ENCODE measurements around the gene MN1. TPM values are rescaled to one million over a fixed set of nuclear protein-coding genes. Genes with fewer than 3 reads are reported as not detected.

Gene MN1
- total and polyA plus RNA-seq, 2 donors (not counting 1 experiment from before 2014, with no cell fraction given): 2.8 to 7.4 TPM

DNA sequence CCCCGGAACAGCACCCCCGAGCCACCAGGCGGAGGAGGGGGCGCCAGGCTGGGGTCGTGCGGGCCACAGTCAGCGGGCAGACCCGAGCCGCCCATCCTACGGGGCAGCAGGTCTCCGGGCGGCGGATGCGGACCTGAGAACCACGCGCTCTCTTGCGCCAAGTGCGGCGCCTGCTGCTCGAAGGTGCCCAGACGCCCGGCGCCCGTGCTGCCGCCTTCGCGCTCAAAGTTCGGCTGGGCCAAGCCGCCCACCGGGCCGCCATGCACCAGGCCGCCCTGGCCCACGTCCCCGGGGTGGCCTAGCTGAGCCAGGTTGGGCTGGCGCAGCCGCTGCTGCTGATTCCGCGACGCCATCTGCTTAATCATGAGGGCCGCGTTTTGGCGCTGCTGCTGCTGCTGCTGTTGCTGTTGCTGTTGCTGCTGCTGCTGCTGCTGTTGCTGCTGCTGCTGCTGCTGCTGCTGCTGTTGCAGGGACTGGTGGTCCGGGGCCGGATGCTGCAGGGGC is 3.0 kb downstream of the MN1 start:
- Histone ChIP-seq H3K4me2 (ENCODE audit: extremely low read depth, insufficient read depth, low read length) (no peak overlapping the region), H3K4me1 (ENCODE audit: control insufficient read depth, extremely low read depth, insufficient read depth, low read length) (peaks cover 3% of the 10 kb centered on the region)
- peak in 1 of 2 donors; percentile 53 for DNase-seq (ENCODE audit: low read depth in 2 of 2)

GRCh38 chr22:27797520-27798391 is 3.8 kb downstream of the MN1 start:
- DNase-seq (ENCODE audit: low read depth in 2 of 2): peak in 1 of 2 donors; percentile 22
- no peaks in the 10 kb centered on the region for H3K79me2 ChIP-seq (ENCODE audit: control insufficient read depth, insufficient read depth, low read length)
- peaks cover 3% of the 10 kb centered on the region for H3K4me1 ChIP-seq (ENCODE audit: control insufficient read depth, extremely low read depth, insufficient read depth, low read length)
- no peak overlapping the region for H3K4me2 ChIP-seq (ENCODE audit: extremely low read depth, insufficient read depth, low read length)
- H3K9ac ChIP-seq (ENCODE audit: insufficient read depth, low read length): no peak overlapping the region
- no peak overlapping the region for H3K4me3 ChIP-seq (replicated peaks in 1 of 4; ENCODE audit: control extremely low read depth in 1 of 4, insufficient read depth in 1 of 4, low read depth in 3 of 4, low read length in 4 of 4)
- H3K27ac ChIP-seq (ENCODE audit: insufficient read depth, low read length): no peak overlapping the region
- TF ChIP-seq, protein P1, sequence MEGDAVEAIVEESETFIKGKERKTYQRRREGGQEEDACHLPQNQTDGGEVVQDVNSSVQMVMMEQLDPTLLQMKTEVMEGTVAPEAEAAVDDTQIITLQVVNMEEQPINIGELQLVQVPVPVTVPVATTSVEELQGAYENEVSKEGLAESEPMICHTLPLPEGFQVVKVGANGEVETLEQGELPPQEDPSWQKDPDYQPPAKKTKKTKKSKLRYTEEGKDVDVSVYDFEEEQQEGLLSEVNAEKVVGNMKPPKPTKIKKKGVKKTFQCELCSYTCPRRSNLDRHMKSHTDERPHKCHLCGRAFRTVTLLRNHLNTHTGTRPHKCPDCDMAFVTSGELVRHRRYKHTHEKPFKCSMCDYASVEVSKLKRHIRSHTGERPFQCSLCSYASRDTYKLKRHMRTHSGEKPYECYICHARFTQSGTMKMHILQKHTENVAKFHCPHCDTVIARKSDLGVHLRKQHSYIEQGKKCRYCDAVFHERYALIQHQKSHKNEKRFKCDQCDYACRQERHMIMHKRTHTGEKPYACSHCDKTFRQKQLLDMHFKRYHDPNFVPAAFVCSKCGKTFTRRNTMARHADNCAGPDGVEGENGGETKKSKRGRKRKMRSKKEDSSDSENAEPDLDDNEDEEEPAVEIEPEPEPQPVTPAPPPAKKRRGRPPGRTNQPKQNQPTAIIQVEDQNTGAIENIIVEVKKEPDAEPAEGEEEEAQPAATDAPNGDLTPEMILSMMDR (conservative IDR thresholded peaks at IDR 0.05 in 1 of 2, IDR thresholded peaks at IDR 0.05 in 1 of 2; ENCODE audit: low read depth in 1 of 2, low read length in 2 of 2): no peak
- TF ChIP-seq EZH2 (IDR thresholded peaks at IDR 0.05; ENCODE audit: low read length, missing control alignments): no peak
- H4K20me1 ChIP-seq (ENCODE audit: control insufficient read depth, extremely low read depth, insufficient read depth, low read length): no peaks in the 10 kb centered on the region
- no peaks in the 10 kb centered on the region for H3K27me3 ChIP-seq (ENCODE audit: control insufficient read depth, insufficient read depth, low read length)
- H3K36me3 ChIP-seq (ENCODE audit: control insufficient read depth, insufficient read depth, low read length): no peaks in the 10 kb centered on the region
- H3K9me3 ChIP-seq (ENCODE audit: control insufficient read depth, insufficient read depth, low read depth, low read length): no peaks in the 10 kb centered on the region
- H2AFZ ChIP-seq (ENCODE audit: low read length): no peak overlapping the region

More for the DNA sequence above, 3.0 kb downstream of the MN1 start:
- H2AFZ ChIP-seq (ENCODE audit: low read length): no peak overlapping the region
- H4K20me1 ChIP-seq (ENCODE audit: control insufficient read depth, extremely low read depth, insufficient read depth, low read length): no peaks in the 10 kb centered on the region
- no peak overlapping the region for H3K4me3 ChIP-seq (replicated peaks in 1 of 4; ENCODE audit: control extremely low read depth in 1 of 4, insufficient read depth in 1 of 4, low read depth in 3 of 4, low read length in 4 of 4)
- H3K79me2 ChIP-seq (ENCODE audit: control insufficient read depth, insufficient read depth, low read length): no peaks in the 10 kb centered on the region
- H3K9ac ChIP-seq (ENCODE audit: insufficient read depth, low read length): no peak overlapping the region
- no peaks in the 10 kb centered on the region for H3K9me3 ChIP-seq (ENCODE audit: control insufficient read depth, insufficient read depth, low read depth, low read length)
- H3K27ac ChIP-seq (ENCODE audit: insufficient read depth, low read length): no peak overlapping the region
- no peaks in the 10 kb centered on the region for H3K27me3 ChIP-seq (ENCODE audit: control insufficient read depth, insufficient read depth, low read length)
- no peaks in the 10 kb centered on the region for H3K36me3 ChIP-seq (ENCODE audit: control insufficient read depth, insufficient read depth, low read length)
- TF ChIP-seq EZH2 (IDR thresholded peaks at IDR 0.05; ENCODE audit: low read length, missing control alignments): no peak
- TF ChIP-seq, protein P1 (conservative IDR thresholded peaks at IDR 0.05 in 1 of 2, IDR thresholded peaks at IDR 0.05 in 1 of 2; ENCODE audit: low read depth in 1 of 2, low read length in 2 of 2): no peak

GRCh38 chr22:27796829-27797519 is 4.6 kb downstream of the MN1 start:
- no peak overlapping the region for H2AFZ ChIP-seq (ENCODE audit: low read length)
- no peak for TF ChIP-seq EZH2 (IDR thresholded peaks at IDR 0.05; ENCODE audit: low read length, missing control alignments)
- TF ChIP-seq, protein P1 (conservative IDR thresholded peaks at IDR 0.05 in 1 of 2, IDR thresholded peaks at IDR 0.05 in 1 of 2; ENCODE audit: low read depth in 1 of 2, low read length in 2 of 2): no peak
- DNase-seq (ENCODE audit: low read depth in 2 of 2): no peak
- H3K4me1 ChIP-seq (ENCODE audit: control insufficient read depth, extremely low read depth, insufficient read depth, low read length): peaks cover 3% of the 10 kb centered on the region
- H3K36me3 ChIP-seq (ENCODE audit: control insufficient read depth, insufficient read depth, low read length): no peaks in the 10 kb centered on the region
- no peaks in the 10 kb centered on the region for H4K20me1 ChIP-seq (ENCODE audit: control insufficient read depth, extremely low read depth, insufficient read depth, low read length)
- H3K27ac ChIP-seq (ENCODE audit: insufficient read depth, low read length): no peak overlapping the region
- H3K79me2 ChIP-seq (ENCODE audit: control insufficient read depth, insufficient read depth, low read length): no peaks in the 10 kb centered on the region
- no peak overlapping the region for H3K4me2 ChIP-seq (ENCODE audit: extremely low read depth, insufficient read depth, low read length)
- H3K4me3 ChIP-seq (replicated peaks in 1 of 4; ENCODE audit: control extremely low read depth in 1 of 4, insufficient read depth in 1 of 4, low read depth in 3 of 4, low read length in 4 of 4): no peak overlapping the region
- H3K9ac ChIP-seq (ENCODE audit: insufficient read depth, low read length): no peak overlapping the region
- H3K27me3 ChIP-seq (ENCODE audit: control insufficient read depth, insufficient read depth, low read length): no peaks in the 10 kb centered on the region
- no peaks in the 10 kb centered on the region for H3K9me3 ChIP-seq (ENCODE audit: control insufficient read depth, insufficient read depth, low read depth, low read length)
